ENCODE data around the gene MBNL2. TPM values are rescaled to one million over a fixed set of nuclear protein-coding genes. Genes with fewer than 3 reads are reported as not detected.

The MBNL2 gene
- total and polyA plus RNA-seq, 2 experiments from 2014 or later: 0.55 to 3.2 TPM

DNA sequence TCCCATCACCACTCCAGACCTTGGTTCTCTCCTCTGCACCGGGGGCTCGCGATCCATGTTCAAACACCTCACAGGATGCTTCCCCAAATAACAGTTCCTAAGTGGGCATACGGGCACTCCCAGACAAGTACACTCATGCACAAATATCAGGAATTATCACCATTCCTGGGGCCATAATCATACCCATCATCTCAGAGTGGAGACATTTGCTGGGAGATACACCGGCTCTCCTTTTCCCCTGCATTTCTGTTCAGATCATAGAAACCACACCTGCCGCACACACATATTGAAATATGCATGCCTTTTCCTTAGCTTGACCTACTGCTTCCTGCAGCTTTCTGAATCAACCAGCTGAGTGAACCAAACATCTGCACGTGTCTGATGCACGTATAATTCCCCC is 33.9 kb upstream of the MBNL2 start (continued):
- TF ChIP-seq, protein P1, sequence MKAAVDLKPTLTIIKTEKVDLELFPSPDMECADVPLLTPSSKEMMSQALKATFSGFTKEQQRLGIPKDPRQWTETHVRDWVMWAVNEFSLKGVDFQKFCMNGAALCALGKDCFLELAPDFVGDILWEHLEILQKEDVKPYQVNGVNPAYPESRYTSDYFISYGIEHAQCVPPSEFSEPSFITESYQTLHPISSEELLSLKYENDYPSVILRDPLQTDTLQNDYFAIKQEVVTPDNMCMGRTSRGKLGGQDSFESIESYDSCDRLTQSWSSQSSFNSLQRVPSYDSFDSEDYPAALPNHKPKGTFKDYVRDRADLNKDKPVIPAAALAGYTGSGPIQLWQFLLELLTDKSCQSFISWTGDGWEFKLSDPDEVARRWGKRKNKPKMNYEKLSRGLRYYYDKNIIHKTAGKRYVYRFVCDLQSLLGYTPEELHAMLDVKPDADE (IDR thresholded peaks at IDR 0.05): no peak
- no peak for TF ChIP-seq ZNF114 (CRISPR knock-in tag; IDR thresholded peaks at IDR 0.05)
- TF ChIP-seq, protein P2, sequence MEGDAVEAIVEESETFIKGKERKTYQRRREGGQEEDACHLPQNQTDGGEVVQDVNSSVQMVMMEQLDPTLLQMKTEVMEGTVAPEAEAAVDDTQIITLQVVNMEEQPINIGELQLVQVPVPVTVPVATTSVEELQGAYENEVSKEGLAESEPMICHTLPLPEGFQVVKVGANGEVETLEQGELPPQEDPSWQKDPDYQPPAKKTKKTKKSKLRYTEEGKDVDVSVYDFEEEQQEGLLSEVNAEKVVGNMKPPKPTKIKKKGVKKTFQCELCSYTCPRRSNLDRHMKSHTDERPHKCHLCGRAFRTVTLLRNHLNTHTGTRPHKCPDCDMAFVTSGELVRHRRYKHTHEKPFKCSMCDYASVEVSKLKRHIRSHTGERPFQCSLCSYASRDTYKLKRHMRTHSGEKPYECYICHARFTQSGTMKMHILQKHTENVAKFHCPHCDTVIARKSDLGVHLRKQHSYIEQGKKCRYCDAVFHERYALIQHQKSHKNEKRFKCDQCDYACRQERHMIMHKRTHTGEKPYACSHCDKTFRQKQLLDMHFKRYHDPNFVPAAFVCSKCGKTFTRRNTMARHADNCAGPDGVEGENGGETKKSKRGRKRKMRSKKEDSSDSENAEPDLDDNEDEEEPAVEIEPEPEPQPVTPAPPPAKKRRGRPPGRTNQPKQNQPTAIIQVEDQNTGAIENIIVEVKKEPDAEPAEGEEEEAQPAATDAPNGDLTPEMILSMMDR (conservative IDR thresholded peaks at IDR 0.05; ENCODE audit: low read depth in 2 of 2): no peak
- no peak for TF ChIP-seq ZNF331 (CRISPR knock-in tag; IDR thresholded peaks at IDR 0.05; ENCODE audit: low read depth)
- no peak for TF ChIP-seq EZH2 (IDR thresholded peaks at IDR 0.05; ENCODE audit: low read depth, unreplicated experiment)
- no peak for TF ChIP-seq NANOG (IDR thresholded peaks at IDR 0.05; ENCODE audit: borderline replicate concordance)
- TF ChIP-seq JUNB (IDR thresholded peaks at IDR 0.05; ENCODE audit: unreplicated experiment): no peak
- TF ChIP-seq STAT1 (IDR thresholded peaks at IDR 0.05; ENCODE audit: unreplicated experiment): no peak
- TF ChIP-seq EZH2phosphoT487 (IDR thresholded peaks at IDR 0.05; ENCODE audit: unreplicated experiment): no peak
- no peak for TF ChIP-seq POLR2AphosphoS5 (IDR thresholded peaks at IDR 0.05; ENCODE audit: low read depth)

DNA sequence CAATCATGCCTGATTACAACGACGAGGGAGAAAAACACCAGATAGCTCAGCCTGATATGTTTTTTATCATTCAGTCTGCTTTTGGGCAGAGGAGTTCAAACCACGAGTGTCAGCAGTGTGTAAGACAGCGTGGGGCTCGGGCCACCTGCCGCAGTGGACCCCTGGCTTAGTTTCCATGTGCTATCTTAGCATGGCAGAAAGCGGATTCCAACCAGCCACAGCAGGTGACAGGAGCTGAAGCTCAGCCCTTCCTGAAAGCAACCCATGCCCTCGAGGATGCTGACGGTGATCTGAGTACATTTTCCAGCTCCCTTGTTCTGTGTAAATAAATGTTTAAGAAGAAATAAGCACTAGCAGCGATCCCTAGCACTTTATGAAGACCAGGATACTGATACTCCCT is 32.2 kb upstream of the MBNL2 start:
- H3K4me3 ChIP-seq: no peak overlapping the region
- no peak overlapping the region for H2AFZ ChIP-seq
- H3K79me2 ChIP-seq (replicated peaks; ENCODE audit: insufficient read depth): no peaks in the 10 kb centered on the region
- Mint-ChIP-seq H3K4me3 (no peak overlapping the region), H3K36me3 (ENCODE audit: low read depth) (no peaks in the 10 kb centered on the region), H3K27ac (no peak overlapping the region), H3K27me3 (ENCODE audit: insufficient read depth, low read depth, poor library complexity) (peaks cover 4% of the 10 kb centered on the region), H3K9me3 (no peaks in the 10 kb centered on the region), H3K4me1 (peaks cover 11% of the 10 kb centered on the region)
- H3F3A ChIP-seq (replicated peaks; ENCODE audit: low read depth): no peaks in the 10 kb centered on the region
- no peaks in the 10 kb centered on the region for H3K4me1 ChIP-seq (ENCODE audit: insufficient read depth)
- peaks cover 2% of the 10 kb centered on the region; the same call in 1 of the 2 replicates for H3K9me2 ChIP-seq (ENCODE audit: insufficient read depth)
- no peak overlapping the region for H3K4me2 ChIP-seq
- no peaks in the 10 kb centered on the region for H4K20me1 ChIP-seq (replicated peaks; ENCODE audit: insufficient read depth)
- DNase-seq (ENCODE audit: low spot score): no peak
- ATAC-seq: no peak
- no peak overlapping the region for H3K27ac ChIP-seq (ENCODE audit: low read depth)
- no peaks in the 10 kb centered on the region for H3K27me3 ChIP-seq (ENCODE audit: insufficient read depth)
- H3K36me3 ChIP-seq (ENCODE audit: insufficient read depth): no peaks in the 10 kb centered on the region
- no peak for TF ChIP-seq ZNF331 (CRISPR knock-in tag; IDR thresholded peaks at IDR 0.05; ENCODE audit: low read depth)
- TF ChIP-seq, protein P2 (conservative IDR thresholded peaks at IDR 0.05; ENCODE audit: low read depth in 2 of 2): no peak
- TF ChIP-seq, protein P3, sequence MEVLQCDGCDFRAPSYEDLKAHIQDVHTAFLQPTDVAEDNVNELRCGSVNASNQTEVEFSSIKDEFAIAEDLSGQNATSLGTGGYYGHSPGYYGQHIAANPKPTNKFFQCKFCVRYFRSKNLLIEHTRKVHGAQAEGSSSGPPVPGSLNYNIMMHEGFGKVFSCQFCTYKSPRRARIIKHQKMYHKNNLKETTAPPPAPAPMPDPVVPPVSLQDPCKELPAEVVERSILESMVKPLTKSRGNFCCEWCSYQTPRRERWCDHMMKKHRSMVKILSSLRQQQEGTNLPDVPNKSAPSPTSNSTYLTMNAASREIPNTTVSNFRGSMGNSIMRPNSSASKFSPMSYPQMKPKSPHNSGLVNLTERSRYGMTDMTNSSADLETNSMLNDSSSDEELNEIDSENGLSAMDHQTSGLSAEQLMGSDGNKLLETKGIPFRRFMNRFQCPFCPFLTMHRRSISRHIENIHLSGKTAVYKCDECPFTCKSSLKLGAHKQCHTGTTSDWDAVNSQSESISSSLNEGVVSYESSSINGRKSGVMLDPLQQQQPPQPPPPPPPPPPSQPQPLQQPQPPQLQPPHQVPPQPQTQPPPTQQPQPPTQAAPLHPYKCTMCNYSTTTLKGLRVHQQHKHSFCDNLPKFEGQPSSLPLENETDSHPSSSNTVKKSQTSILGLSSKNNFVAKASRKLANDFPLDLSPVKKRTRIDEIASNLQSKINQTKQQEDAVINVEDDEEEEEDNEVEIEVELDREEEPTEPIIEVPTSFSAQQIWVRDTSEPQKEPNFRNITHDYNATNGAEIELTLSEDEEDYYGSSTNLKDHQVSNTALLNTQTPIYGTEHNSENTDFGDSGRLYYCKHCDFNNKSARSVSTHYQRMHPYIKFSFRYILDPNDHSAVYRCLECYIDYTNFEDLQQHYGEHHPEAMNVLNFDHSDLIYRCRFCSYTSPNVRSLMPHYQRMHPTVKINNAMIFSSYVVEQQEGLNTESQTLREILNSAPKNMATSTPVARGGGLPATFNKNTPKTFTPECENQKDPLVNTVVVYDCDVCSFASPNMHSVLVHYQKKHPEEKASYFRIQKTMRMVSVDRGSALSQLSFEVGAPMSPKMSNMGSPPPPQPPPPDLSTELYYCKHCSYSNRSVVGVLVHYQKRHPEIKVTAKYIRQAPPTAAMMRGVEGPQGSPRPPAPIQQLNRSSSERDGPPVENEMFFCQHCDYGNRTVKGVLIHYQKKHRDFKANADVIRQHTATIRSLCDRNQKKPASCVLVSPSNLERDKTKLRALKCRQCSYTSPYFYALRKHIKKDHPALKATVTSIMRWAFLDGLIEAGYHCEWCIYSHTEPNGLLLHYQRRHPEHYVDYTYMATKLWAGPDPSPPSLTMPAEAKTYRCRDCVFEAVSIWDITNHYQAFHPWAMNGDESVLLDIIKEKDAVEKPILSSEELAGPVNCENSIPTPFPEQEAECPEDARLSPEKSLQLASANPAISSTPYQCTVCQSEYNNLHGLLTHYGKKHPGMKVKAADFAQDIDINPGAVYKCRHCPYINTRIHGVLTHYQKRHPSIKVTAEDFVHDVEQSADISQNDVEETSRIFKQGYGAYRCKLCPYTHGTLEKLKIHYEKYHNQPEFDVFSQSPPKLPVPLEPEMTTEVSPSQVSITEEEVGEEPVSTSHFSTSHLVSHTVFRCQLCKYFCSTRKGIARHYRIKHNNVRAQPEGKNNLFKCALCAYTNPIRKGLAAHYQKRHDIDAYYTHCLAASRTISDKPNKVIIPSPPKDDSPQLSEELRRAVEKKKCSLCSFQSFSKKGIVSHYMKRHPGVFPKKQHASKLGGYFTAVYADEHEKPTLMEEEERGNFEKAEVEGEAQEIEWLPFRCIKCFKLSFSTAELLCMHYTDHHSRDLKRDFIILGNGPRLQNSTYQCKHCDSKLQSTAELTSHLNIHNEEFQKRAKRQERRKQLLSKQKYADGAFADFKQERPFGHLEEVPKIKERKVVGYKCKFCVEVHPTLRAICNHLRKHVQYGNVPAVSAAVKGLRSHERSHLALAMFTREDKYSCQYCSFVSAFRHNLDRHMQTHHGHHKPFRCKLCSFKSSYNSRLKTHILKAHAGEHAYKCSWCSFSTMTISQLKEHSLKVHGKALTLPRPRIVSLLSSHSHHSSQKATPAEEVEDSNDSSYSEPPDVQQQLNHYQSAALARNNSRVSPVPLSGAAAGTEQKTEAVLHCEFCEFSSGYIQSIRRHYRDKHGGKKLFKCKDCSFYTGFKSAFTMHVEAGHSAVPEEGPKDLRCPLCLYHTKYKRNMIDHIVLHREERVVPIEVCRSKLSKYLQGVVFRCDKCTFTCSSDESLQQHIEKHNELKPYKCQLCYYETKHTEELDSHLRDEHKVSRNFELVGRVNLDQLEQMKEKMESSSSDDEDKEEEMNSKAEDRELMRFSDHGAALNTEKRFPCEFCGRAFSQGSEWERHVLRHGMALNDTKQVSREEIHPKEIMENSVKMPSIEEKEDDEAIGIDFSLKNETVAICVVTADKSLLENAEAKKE (CRISPR knock-in tag; IDR thresholded peaks at IDR 0.05): no peak
